Neural progenitor cell (in vitro differentiated cells): ENCODE results near the gene SLC16A6. TPM values are rescaled to one million over a fixed set of nuclear protein-coding genes. Genes with fewer than 3 reads are reported as not detected.
A peak's percentile ranks its signal among the peaks of the same experiment; 100 is the strongest.
"Not testable (repeated sequence)": the region's sequence is repeated elsewhere in the genome, so short reads cannot be mapped to it uniquely, and the experiment has no call there.

Experiments used
- DNase-seq: peaks from one replicate; pipeline ENCODE4 v3.0.0-alpha.2; 2016; ENCODE audit warnings: low spot score
- H2AFZ ChIP-seq: fragments of 200-600 bp; sonication (generic); replicated peaks from 2 replicates; pipeline ENCODE4 v1.6.1; 2016; ENCODE audit warnings: antibody characterized with exemption
- H3F3A ChIP-seq: fragments of 200-600 bp; sonication (generic); 2 replicates; pipeline ENCODE4 v1.6.1; 2016; ENCODE audit warnings: antibody characterized with exemption, low read depth
- H3K27ac ChIP-seq: fragments of 200-600 bp; sonication (generic); 2 replicates; pipeline ENCODE4 v1.5.1; 2016; ENCODE audit warnings: mild to moderate bottlenecking
- H3K27me3 ChIP-seq: fragments of 200-600 bp; sonication (generic); 2 replicates; pipeline ENCODE4 v1.6.1; 2016; ENCODE audit warnings: mild to moderate bottlenecking, moderate library complexity
- H3K36me3 ChIP-seq: fragments of 200-600 bp; sonication (generic); 2 replicates; pipeline ENCODE4 v1.5.1; 2016
- H3K4me1 ChIP-seq: fragments of 200-600 bp; sonication (generic); 2 replicates; pipeline ENCODE4 v1.6.1; 2016; ENCODE audit warnings: mixed run types
- H3K4me2 ChIP-seq: fragments of 200-600 bp; sonication (generic); 2 replicates; pipeline ENCODE4 v1.6.1; 2016
- H3K4me3 ChIP-seq: fragments of 200-600 bp; sonication (generic); 2 replicates; pipeline ENCODE4 v1.5.1; 2016
- H3K79me2 ChIP-seq: fragments of 200-600 bp; sonication (generic); 2 replicates; pipeline ENCODE4 v1.6.1; 2016; ENCODE audit warnings: low read depth
- H3K9ac ChIP-seq: fragments of 200-600 bp; sonication (generic); 2 replicates; pipeline ENCODE4 v1.6.1; 2016
- H3K9me3 ChIP-seq: fragments of 200-600 bp; sonication (generic); 2 replicates; pipeline ENCODE4 v1.5.1; 2016; ENCODE audit warnings: low read depth
- H4K20me1 ChIP-seq: fragments of 200-600 bp; sonication (generic); 2 replicates; pipeline ENCODE4 v1.6.1; 2016; ENCODE audit warnings: low read depth
- H3K27ac Mint-ChIP-seq: 3 replicates; pipeline ENCODE4 v1.8.0; 2021; ENCODE audit warnings: mixed read lengths
- H3K27me3 Mint-ChIP-seq: 2 replicates; pipeline ENCODE4 v1.8.0; 2022; ENCODE audit warnings: low read depth, mild to moderate bottlenecking, inconsistent platforms, moderate library complexity, mixed read lengths; ENCODE audit not compliant: insufficient read depth
- H3K36me3 Mint-ChIP-seq: 3 replicates; pipeline ENCODE4 v1.8.0; 2021; ENCODE audit warnings: mixed read lengths
- H3K4me1 Mint-ChIP-seq: 3 replicates; pipeline ENCODE4 v1.8.0; 2021; ENCODE audit warnings: mixed read lengths
- H3K4me3 Mint-ChIP-seq: 3 replicates; pipeline ENCODE4 v1.8.0; 2021; ENCODE audit warnings: mild to moderate bottlenecking, moderate library complexity, mixed read lengths
- H3K9me3 Mint-ChIP-seq: 3 replicates; pipeline ENCODE4 v1.8.0; 2020; ENCODE audit warnings: mixed read lengths
- CTCF ChIP-seq: fragments of 200-600 bp; sonication (generic); IDR thresholded peaks from 2 replicates; pipeline ENCODE4 v1.5.1; 2017; ENCODE audit warnings: antibody characterized with exemption, mild to moderate bottlenecking
- EZH2 ChIP-seq: fragments of 200-600 bp; sonication (generic); IDR thresholded peaks from 2 replicates; pipeline ENCODE4 v1.6.1; 2017; ENCODE audit warnings: antibody characterized with exemption, mild to moderate bottlenecking, moderate library complexity
- EZH2phosphoT487 ChIP-seq: fragments of 200-600 bp; sonication (generic); IDR thresholded peaks from 2 replicates; pipeline ENCODE4 v1.6.1; 2017; ENCODE audit warnings: antibody characterized with exemption
- total RNA-seq: library from RNA; depleted of rRNA; stranded (reverse); fragments of >200 nt; gene quantifications from 2 replicates; pipeline ENCODE4 v1.2.3, GENCODE V29; 2015; ENCODE audit warnings: low replicate concordance

SLC16A6 gene
- total RNA-seq, 1 donor from 2014 or later: 0.19 TPM

GRCh38 chr17:68314916-68315535, 24.1 kb upstream of the SLC16A6 start:
- Histone ChIP-seq H3K9ac (no peak overlapping the region), H3K27ac (no peak overlapping the region), H3K4me2 (no peak overlapping the region), H3K4me3 (no peak overlapping the region), H3K4me1 (peaks cover 5% of the 10 kb centered on the region), H3K79me2 (no peaks in the 10 kb centered on the region), H3F3A (no peaks in the 10 kb centered on the region), H2AFZ (no peak overlapping the region), H3K36me3 (no peaks in the 10 kb centered on the region), H3K27me3 (no peaks in the 10 kb centered on the region), H3K9me3 (no peaks in the 10 kb centered on the region), H4K20me1 (no peaks in the 10 kb centered on the region)
- Mint-ChIP-seq H3K36me3 (peaks cover 11% of the 10 kb centered on the region), H3K27ac (no peak overlapping the region), H3K4me3 (no peak overlapping the region), H3K27me3 (peaks cover 3% of the 10 kb centered on the region), H3K4me1 (peaks cover 32% of the 10 kb centered on the region), H3K9me3 (no peaks in the 10 kb centered on the region)
- no peak for DNase-seq
- TF ChIP-seq EZH2phosphoT487 (no peak), CTCF (no peak), EZH2 (no peak)

GRCh38 chr17:68310152-68310551, 19.2 kb upstream of the SLC16A6 start:
- no peaks in the 10 kb centered on the region for H3K79me2 ChIP-seq
- H2AFZ ChIP-seq: no peak overlapping the region
- Mint-ChIP-seq H3K4me3 (no peak overlapping the region), H3K36me3 (peaks cover 27% of the 10 kb centered on the region), H3K27me3 (peaks cover 2% of the 10 kb centered on the region), H3K27ac (no peak overlapping the region), H3K4me1 (peaks cover 9% of the 10 kb centered on the region), H3K9me3 (peaks cover 6% of the 10 kb centered on the region)
- no peak overlapping the region for H3K4me2 ChIP-seq
- no peak overlapping the region for H3K4me3 ChIP-seq
- H3F3A ChIP-seq: no peaks in the 10 kb centered on the region
- no peaks in the 10 kb centered on the region for H4K20me1 ChIP-seq
- peaks cover 5% of the 10 kb centered on the region for H3K4me1 ChIP-seq
- no peak overlapping the region for H3K9ac ChIP-seq
- H3K9me3 ChIP-seq: no peaks in the 10 kb centered on the region
- no peak for DNase-seq
- H3K36me3 ChIP-seq: no peaks in the 10 kb centered on the region
- H3K27ac ChIP-seq: no peak overlapping the region
- TF ChIP-seq EZH2phosphoT487: no peak
- no peak for TF ChIP-seq EZH2
- no peak for TF ChIP-seq CTCF
- H3K27me3 ChIP-seq: no peaks in the 10 kb centered on the region

GRCh38 chr17:68309066-68309670, 18.2 kb upstream of the SLC16A6 start:
- H3K4me3 Mint-ChIP-seq, H3K27me3 ChIP-seq, H3K79me2 ChIP-seq, H3K4me1 ChIP-seq, H3K4me3 ChIP-seq, H2AFZ ChIP-seq, H3K27ac Mint-ChIP-seq, H3F3A ChIP-seq, H3K27ac ChIP-seq, DNase-seq, H3K4me2 ChIP-seq, H3K9me3 ChIP-seq, H3K36me3 ChIP-seq, H3K9me3 Mint-ChIP-seq, H3K9ac ChIP-seq, H3K27me3 Mint-ChIP-seq, H4K20me1 ChIP-seq, H3K4me1 Mint-ChIP-seq: not testable (repeated sequence)
- peaks cover 27% of the 10 kb centered on the region for H3K36me3 Mint-ChIP-seq

- H3K27ac Mint-ChIP-seq: peak overlapping the region; percentile 94
- H3K27ac ChIP-seq, H3K4me3 ChIP-seq, H3K27me3 Mint-ChIP-seq, H3F3A ChIP-seq, H3K36me3 ChIP-seq, H3K9ac ChIP-seq, H3K9me3 Mint-ChIP-seq, H3K4me1 ChIP-seq, H3K9me3 ChIP-seq, H3K4me2 ChIP-seq, H3K4me1 Mint-ChIP-seq, H3K4me3 Mint-ChIP-seq, DNase-seq, H4K20me1 ChIP-seq, H3K79me2 ChIP-seq, H3K27me3 ChIP-seq, H2AFZ ChIP-seq: not testable (repeated sequence)
- H3K36me3 Mint-ChIP-seq: peaks cover 27% of the 10 kb centered on the region
Measured at GRCh38 chr17:68308486-68308885, 17.6 kb upstream of the SLC16A6 start.
